Spleen (tissue), 11 donors: ENCODE results near the gene TREX2. TPM values are rescaled to one million over a fixed set of nuclear protein-coding genes. Genes with fewer than 3 reads are reported as not detected.
A peak's percentile ranks its signal among the peaks of the same experiment; 100 is the strongest.

ENCODE experiments used
- DNase-seq: peaks from one replicate; pipeline ENCODE4 v3.0.0-alpha.2; 2020
- H3K27ac ChIP-seq, 8 donors: fragments of 200-600 bp; sonication (generic) in 7 of 8; 1 replicate in 4 of 8; 2 replicates in 4 of 8; pipeline versions ENCODE4 v1.5.0 to v1.8.0; 2016 to 2021; ENCODE audit warnings: inconsistent platforms in 4 of 8, mild to moderate bottlenecking in 4 of 8, moderate library complexity in 1 of 8
- H3K27me3 ChIP-seq, 7 donors: fragments of 200-600 bp; sonication (generic) in 6 of 7; replicated peaks in 1 of 7; 1 replicate in 4 of 7; 2 replicates in 3 of 7; pipeline versions ENCODE4 v1.5.0 to v1.8.0; 2016 to 2021; ENCODE audit warnings: inconsistent platforms in 3 of 7, mild to moderate bottlenecking in 1 of 7
- H3K36me3 ChIP-seq, 6 donors: fragments of 200-600 bp; sonication (generic) in 5 of 6; 1 replicate in 4 of 6; 2 replicates in 2 of 6; pipeline versions ENCODE4 v1.5.0 to v1.8.0; 2016 to 2021; ENCODE audit warnings: inconsistent platforms in 2 of 6
- H3K4me1 ChIP-seq, 6 donors: fragments of 200-600 bp; sonication (generic) in 5 of 6; 1 replicate in 3 of 6; 2 replicates in 3 of 6; pipeline versions ENCODE4 v1.5.0 to v1.8.0; 2016 to 2021; ENCODE audit warnings: inconsistent platforms in 3 of 6
- H3K4me3 ChIP-seq, 8 donors: fragments of 200-600 bp; sonication (generic) in 7 of 8; 1 replicate in 4 of 8; 2 replicates in 4 of 8; pipeline versions ENCODE4 v1.5.0 to v1.8.0; 2016 to 2021; ENCODE audit warnings: inconsistent platforms in 4 of 8, mild to moderate bottlenecking in 4 of 8, moderate library complexity in 2 of 8
- H3K9me3 ChIP-seq, 8 donors: fragments of 200-600 bp; sonication (generic) in 7 of 8; 1 replicate in 4 of 8; 2 replicates in 4 of 8; pipeline versions ENCODE4 v1.5.0 to v1.8.0; 2016 to 2021; ENCODE audit warnings: inconsistent platforms in 4 of 8
- POLR2A ChIP-seq, 3 donors: fragments of 450-650 bp; IDR thresholded peaks; one replicate each; pipeline ENCODE4 v1.5.1; 2017; ENCODE audit warnings: antibody characterized with exemption in 3 of 3, mild to moderate bottlenecking in 1 of 3
- POLR2AphosphoS5 ChIP-seq, 3 donors: sonication (generic); formaldehyde crosslinking; IDR thresholded peaks; one replicate each; pipeline ENCODE4 v1.5.1; 2017; ENCODE audit warnings: antibody characterized with exemption in 3 of 3
- WGBS, 5 donors: extraction: QIAGEN DNeasy Blood & Tissue Kit in 3 of 5; methylation state at CpG; one replicate each; pipeline versions ENCODE4 v1.1.5 to v1.1.7; 2013 to 2018; 5-methylcytosine and 5-hydroxymethylcytosine counted together
- intact Hi-C: fragments of 100-400 bp; cut with DNase I; formaldehyde crosslinking; loops from one replicate; pipeline ENCODE4 v1.15.0; 2023; ENCODE audit warnings: low total_unique reads
- polyA plus RNA-seq, 3 donors: library from polyadenylated mRNA; stranded (reverse); fragments of 200-250 nt; gene quantifications; one replicate each; pipeline ENCODE4 v1.2.1, GENCODE V29; 2013
- total RNA-seq, 7 donors: library from RNA; depleted of rRNA in 3 of 7; stranded (reverse); fragments of >200 nt in 3 of 7; fragmentation: NEBNext Ultra II Directional in 4 of 7; extraction: Animal tissue kit (Norgen Biotek cat#: 25700) in 4 of 7; gene quantifications; one replicate each; pipeline versions ENCODE4 v1.1.0 to v1.2.1, GENCODE V29; 2016 to 2021
- TF ChIP-seq, protein P1 (sequence below), 11 experiments: fragments of 200-600 bp in 7 of 11; fragments of 450-650 bp in 4 of 11; sonication (generic) in 4 of 11; IDR thresholded peaks in 8 of 11; conservative IDR thresholded peaks in 3 of 11; 1 replicate in 7 of 11; 2 replicates in 4 of 11; pipeline versions ENCODE4 v1.4.0 to v1.8.0; 2016 to 2021; ENCODE audit warnings: antibody characterized with exemption in 11 of 11, inconsistent platforms in 4 of 11, mild to moderate bottlenecking in 1 of 11
- donor health status: healthy with polysubstance abuse.
- donor health status: DM: no; HTN: no; CAD: no; lungs with moderate emphysema.
- donor health status: DM: no; HTN: no; CAD: no.
- donor health status: Bipolar disorder and iron deficiency.
- donor health status: healthy.
- donor health status: DM: no; HTN: no; CAD: no.
- donor health status: DM: yes; HTN: yes; CAD: no.

Gene TREX2
- total and polyA plus RNA-seq, 10 donors, result 1.1 to 6.4 (median 2.2) TPM

GRCh38 chrX:153473126-153473525 is 27.3 kb upstream of the TREX2 start:
- Histone ChIP-seq H3K4me3 (no peak overlapping the region), H3K36me3 (peaks cover 0 to 8% (median 2%) of the 10 kb centered on the region in 6 donors), H3K9me3 (no peaks in the 10 kb centered on the region), H3K4me1 (peaks cover 2 to 43% (median 27%) of the 10 kb centered on the region in 6 donors), H3K27me3 (peaks cover 0 to 14% (median 0%) of the 10 kb centered on the region in 7 donors), H3K27ac (no peak overlapping the region)
- WGBS, 5 donors, result 85 to 92% (median 89%) methylated on average over 9 to 10 of the region's 10 CpGs; no CpG with 5 or more reads in 1 of the 5 donors
- no peak for DNase-seq
- TF ChIP-seq POLR2A (IDR thresholded peaks at IDR 0.05) (no peak), POLR2AphosphoS5 (IDR thresholded peaks at IDR 0.05) (no peak)
- TF ChIP-seq, protein P1, sequence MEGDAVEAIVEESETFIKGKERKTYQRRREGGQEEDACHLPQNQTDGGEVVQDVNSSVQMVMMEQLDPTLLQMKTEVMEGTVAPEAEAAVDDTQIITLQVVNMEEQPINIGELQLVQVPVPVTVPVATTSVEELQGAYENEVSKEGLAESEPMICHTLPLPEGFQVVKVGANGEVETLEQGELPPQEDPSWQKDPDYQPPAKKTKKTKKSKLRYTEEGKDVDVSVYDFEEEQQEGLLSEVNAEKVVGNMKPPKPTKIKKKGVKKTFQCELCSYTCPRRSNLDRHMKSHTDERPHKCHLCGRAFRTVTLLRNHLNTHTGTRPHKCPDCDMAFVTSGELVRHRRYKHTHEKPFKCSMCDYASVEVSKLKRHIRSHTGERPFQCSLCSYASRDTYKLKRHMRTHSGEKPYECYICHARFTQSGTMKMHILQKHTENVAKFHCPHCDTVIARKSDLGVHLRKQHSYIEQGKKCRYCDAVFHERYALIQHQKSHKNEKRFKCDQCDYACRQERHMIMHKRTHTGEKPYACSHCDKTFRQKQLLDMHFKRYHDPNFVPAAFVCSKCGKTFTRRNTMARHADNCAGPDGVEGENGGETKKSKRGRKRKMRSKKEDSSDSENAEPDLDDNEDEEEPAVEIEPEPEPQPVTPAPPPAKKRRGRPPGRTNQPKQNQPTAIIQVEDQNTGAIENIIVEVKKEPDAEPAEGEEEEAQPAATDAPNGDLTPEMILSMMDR (IDR thresholded peaks at IDR 0.05 in 8 of 11, conservative IDR thresholded peaks at IDR 0.05 in 3 of 11), result no peak
- intact Hi-C loops, result no loop called here

DNA sequence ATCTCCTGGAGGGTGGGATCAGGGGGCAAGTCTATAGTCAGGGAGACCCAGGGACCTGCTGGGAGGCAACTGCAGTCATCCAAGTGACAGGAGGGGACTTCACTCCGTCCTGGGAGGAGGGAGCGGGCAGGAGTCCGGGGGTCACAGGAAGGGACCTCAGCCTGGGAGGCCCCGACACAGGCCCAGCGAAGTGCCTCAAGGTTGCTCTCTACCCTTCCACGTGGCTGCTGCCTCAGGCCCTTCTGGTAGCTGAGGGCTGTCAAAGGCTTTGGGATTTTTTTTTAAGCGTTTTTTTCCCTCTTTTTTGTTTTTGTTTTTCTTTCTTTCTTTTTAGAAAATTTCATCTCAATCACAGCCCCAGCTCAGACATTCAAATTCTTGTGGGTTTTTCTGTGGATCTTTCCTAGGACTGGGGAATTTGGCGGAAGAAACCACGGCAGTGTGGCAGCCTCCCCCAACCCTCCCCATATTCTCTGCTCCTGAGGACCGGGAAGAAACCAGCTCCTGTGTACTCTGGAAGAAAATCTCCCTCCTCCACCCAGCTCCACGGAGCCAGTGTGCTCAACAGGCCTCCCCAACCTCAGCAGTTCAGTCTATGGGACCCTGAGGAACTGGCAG is 25.9 kb upstream of the TREX2 start:
- peaks cover 0 to 20% (median 4%) of the 10 kb centered on the region in 6 donors for H3K36me3 ChIP-seq
- TF ChIP-seq POLR2AphosphoS5 (IDR thresholded peaks at IDR 0.05), result no peak
- TF ChIP-seq POLR2A (IDR thresholded peaks at IDR 0.05), result no peak
- TF ChIP-seq, protein P1 (IDR thresholded peaks at IDR 0.05 in 8 of 11, conservative IDR thresholded peaks at IDR 0.05 in 3 of 11), result no peak
- H3K27me3 ChIP-seq, result peaks cover 0 to 7% (median 0%) of the 10 kb centered on the region in 7 donors
- H3K4me1 ChIP-seq, result peaks cover 2 to 48% (median 27%) of the 10 kb centered on the region in 6 donors
- no peak for DNase-seq
- no peaks in the 10 kb centered on the region for H3K9me3 ChIP-seq
- 62 to 70% (median 68%) methylated on average over 8 to 11 of the region's 11 CpGs for WGBS, 5 donors
- H3K4me3 ChIP-seq, result no peak overlapping the region
- intact Hi-C loops, result no loop called here
- H3K27ac ChIP-seq, result peak overlapping the region in 4 of 8 donors; percentile 55 to 87 (median 87)

GRCh38 chrX:153470411-153471363 is 24.8 kb upstream of the TREX2 start, which contains the start of gene HAUS7:
TSS of gene HAUS7 (minus strand) at chrX:153470576. CDS start at chrX:153470557, 19 bp downstream.
- peaks cover 0 to 27% (median 4%) of the 10 kb centered on the region in 6 donors for H3K36me3 ChIP-seq
- H3K4me3 ChIP-seq, result peak within 1 kb of the TSS; percentile 53 to 83 (median 72)
- no peaks in the 10 kb centered on the region for H3K9me3 ChIP-seq
- intact Hi-C loops, result no loop called here
- DNase-seq, result peak; percentile 95
- TF ChIP-seq, protein P1 (IDR thresholded peaks at IDR 0.05 in 8 of 11, conservative IDR thresholded peaks at IDR 0.05 in 3 of 11), result peak; percentile 51 to 87 (median 65)
- TF ChIP-seq POLR2AphosphoS5 (IDR thresholded peaks at IDR 0.05) (peak; percentile 73 to 87 (median 79)), POLR2A (IDR thresholded peaks at IDR 0.05) (no peak)
- H3K27ac ChIP-seq, result peak within 1 kb of the TSS in 7 of 8 donors; percentile 27 to 87 (median 73)
- peaks cover 0 to 6% (median 0%) of the 10 kb centered on the region in 7 donors for H3K27me3 ChIP-seq
- peaks cover 2 to 48% (median 27%) of the 10 kb centered on the region in 6 donors for H3K4me1 ChIP-seq
- 8 to 83% (median 37%) methylated on average over 1 to 70 of the region's 70 CpGs for WGBS, 5 donors
